Left renal pelvis (tissue), 4 donors: ENCODE data around the gene ADAM19. TPM values are rescaled to one million over a fixed set of nuclear protein-coding genes. Genes with fewer than 3 reads are reported as not detected.

Source experiments
- DNase-seq, 4 donors: peaks; one replicate each; pipeline ENCODE4 v3.0.0-alpha.2; 2013; ENCODE audit warnings: low read depth in 4 of 4, low spot score in 3 of 4
- polyA plus RNA-seq, 4 donors: library from polyadenylated mRNA; unstranded; fragments of 120-200 nt; gene quantifications; one replicate each; pipeline ENCODE4 v1.2.1, GENCODE V29; 2013; ENCODE audit not compliant: insufficient read length in 4 of 4

The ADAM19 gene
- polyA plus RNA-seq: 10 to 100 TPM in 1 of 4 donors, 1 to 10 TPM in 3; 8.7 to 21.3 (median 9.3) TPM

DNA sequence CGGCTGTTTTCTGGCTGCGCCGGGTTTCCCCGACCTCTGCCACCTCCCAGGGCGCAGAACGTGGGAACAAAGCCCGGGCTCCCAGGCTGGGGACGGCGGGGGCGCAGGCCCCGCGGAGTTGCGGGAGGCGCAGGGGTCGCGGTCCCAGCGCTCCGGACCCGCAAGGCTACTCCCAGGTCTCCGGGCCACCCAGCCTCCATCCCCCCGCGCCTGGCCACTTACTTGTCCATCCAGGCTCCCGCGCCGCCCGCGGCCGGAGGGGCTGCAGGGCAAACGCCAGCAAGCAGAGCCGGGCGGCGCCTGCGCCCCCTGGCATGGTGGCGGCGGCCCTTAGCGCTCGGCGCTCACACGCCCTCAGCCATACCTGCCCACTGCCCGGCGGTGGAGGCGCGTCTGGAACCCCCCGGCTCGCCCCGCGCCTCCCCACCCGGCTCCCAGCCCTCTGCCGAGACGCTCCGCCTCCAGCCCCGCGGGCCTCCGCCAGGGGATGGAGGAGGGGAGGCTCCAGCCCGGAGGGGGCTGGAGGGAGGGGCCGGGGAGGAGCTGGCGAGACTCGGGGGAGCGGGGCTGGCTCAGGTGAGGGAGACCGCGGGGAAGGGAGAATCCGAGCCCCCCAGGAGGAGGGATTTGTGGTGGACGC lies at the start of gene ADAM19:
Gene ADAM19, minus strand, starts transcription at position 395 of the 640 bp plus-strand sequence. Its CDS starts 79 bp downstream, at position 316.
- DNase-seq: peak in 3 of 4 donors; percentile 42 to 52 (median 43)

DNA sequence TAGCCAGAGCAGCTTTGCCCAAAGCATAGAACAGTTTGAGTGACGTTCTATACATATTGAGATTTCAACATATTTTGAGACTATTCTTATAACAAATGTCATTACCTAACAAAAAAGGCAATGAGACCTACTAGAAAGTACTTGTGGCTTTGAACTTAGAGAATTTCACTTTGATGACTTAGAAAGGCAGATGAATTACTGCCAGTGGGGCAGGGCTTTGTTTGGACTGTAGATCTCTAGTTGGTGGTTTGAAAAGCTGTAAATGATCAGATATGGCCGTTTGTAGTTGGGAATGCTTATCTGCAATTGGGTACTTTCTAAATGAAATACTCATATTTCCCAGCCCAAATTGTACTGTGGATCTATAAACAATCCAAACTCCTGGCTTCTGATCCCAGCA lies 48.6 kb upstream of the ADAM19 start:
- DNase-seq: no peak

GRCh38 chr5:157620776-157621175 lies 45.2 kb upstream of the ADAM19 start:
- DNase-seq: no peak

GRCh38 chr5:157618191-157618765 lies 42.7 kb upstream of the ADAM19 start:
- no peak for DNase-seq

DNA sequence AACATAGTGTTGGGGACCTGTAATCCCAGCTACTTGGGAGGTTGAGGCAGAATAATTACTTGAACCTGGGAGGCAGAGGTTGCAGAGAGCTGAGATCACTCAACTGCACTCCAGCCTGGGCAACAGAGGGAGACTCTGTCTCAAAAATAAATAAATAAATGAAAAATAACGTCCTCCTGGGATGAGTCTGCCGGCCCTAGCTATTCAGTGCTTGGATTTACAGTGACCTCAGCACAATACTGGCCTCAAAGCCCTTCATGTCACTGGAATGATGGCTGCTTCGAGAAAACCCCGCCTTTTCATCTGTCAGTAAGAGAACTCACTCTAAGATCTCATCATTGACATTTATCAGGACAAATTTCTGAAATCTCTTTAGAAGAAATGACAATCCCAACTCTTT lies 41.2 kb upstream of the ADAM19 start:
- DNase-seq: no peak

DNA sequence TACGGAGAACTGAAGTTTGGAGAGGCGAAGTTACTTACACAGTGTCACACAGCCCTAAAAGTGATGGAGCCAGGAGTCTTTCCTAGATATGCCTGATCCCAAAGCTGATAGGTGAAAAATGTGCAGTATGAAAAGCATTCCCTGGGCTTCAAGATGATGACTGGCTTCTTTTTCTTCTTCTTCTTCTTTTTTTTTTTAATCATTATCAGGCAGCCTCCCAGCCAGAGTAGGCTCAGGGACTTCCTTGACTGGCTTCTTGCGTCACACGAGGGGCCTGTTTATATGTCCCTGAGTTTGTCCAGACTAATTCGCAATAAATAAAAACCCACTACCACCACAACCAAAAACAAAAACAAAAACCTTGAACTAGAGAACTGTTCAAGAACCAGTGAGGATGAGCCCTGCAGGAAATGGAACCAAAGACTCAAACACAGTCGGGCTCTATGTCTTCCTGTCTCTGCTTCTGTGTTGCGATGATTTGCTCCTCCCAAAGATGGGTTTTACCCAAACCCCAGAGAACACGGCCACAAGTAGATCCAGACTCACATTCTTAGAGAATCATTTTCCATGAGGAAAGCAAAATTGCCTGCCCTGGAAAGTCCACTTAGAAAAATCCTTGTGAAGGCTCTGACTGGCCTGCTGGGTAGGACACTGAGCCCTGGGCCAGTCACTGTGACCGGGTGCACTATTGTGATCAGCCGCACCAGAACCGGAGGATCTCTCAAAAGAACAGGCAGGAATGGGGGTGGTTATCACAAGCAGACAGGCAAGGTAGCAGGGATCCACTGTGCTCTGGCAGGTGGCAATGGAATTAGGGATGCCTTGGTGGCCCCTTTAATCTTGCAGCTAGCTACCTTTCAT lies 38.0 kb upstream of the ADAM19 start:
- no peak for DNase-seq

- DNase-seq: no peak
These were observed 37.0 kb upstream of the ADAM19 start for GRCh38 chr5:157612581-157612980.

- DNase-seq: no peak
These were observed 36.2 kb upstream of the ADAM19 start for GRCh38 chr5:157611571-157612476.

DNA sequence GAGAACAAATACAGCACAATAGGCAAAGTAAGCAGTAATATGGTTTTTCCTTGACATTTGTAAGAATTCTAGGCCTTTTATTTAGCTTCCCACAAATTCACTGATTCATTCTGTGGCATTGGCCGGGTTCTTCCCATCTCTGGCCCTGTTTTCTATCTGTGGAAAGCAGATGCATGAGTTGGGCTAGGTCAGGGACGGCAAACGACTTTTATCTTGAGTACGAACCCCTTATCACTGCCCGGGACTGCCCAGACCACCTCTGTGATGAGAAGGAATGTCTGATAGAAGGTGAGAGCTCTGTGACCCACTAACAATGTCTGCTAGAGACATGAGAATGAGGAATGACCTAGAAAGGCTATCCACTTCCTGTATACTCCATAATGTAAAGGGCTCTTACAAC lies 35.4 kb upstream of the ADAM19 start:
- DNase-seq: no peak

GRCh38 chr5:157608972-157609565 lies 33.5 kb upstream of the ADAM19 start:
- no peak for DNase-seq

GRCh38 chr5:157607371-157608161 lies 32.0 kb upstream of the ADAM19 start:
- no peak for DNase-seq

GRCh38 chr5:157606046-157606445 lies 30.5 kb upstream of the ADAM19 start:
- no peak for DNase-seq

GRCh38 chr5:157603333-157604190 lies 28.0 kb upstream of the ADAM19 start:
- no peak for DNase-seq

DNA sequence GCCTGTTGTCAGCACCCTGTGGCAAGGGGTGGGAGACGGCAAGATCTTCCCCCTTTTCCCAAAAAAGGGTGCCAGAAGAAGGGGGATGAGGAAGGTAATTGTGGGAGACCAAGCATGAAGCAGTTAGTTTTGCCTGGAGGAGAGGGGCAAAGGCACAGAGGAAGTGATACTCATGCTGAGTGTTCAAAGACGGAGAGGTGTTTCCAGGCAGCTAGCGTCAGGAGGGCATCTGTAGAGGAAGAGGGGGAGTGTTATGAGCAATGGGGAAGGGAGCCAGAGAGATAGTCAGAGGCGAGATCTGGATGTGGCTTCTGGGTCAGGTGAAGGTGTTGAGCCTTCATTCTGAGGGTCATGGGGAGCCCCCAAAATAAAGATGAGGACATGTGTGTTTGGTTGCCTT lies 26.9 kb upstream of the ADAM19 start:
- no peak for DNase-seq

DNA sequence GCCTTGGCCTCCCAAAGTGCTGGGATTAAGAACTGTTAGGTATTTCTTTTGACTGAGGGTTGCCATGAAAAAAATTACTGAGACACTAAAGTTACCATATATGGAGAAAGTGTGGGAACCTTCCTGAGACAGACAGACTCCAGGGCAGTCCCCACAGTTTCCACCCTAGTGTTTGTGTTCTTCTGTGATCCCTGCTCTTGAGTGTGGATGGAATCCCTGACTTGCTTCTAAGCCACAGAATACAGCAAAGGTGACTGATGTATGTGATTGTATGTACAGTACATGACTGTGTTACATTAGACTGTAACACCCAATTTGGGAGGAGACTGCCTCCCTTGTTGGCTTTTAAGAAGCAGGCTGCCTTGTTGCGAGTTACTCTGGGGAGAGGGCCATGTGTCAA lies 24.7 kb upstream of the ADAM19 start:
- no peak for DNase-seq

GRCh38 chr5:157599565-157599964 lies 24.0 kb upstream of the ADAM19 start:
- DNase-seq: no peak

DNA sequence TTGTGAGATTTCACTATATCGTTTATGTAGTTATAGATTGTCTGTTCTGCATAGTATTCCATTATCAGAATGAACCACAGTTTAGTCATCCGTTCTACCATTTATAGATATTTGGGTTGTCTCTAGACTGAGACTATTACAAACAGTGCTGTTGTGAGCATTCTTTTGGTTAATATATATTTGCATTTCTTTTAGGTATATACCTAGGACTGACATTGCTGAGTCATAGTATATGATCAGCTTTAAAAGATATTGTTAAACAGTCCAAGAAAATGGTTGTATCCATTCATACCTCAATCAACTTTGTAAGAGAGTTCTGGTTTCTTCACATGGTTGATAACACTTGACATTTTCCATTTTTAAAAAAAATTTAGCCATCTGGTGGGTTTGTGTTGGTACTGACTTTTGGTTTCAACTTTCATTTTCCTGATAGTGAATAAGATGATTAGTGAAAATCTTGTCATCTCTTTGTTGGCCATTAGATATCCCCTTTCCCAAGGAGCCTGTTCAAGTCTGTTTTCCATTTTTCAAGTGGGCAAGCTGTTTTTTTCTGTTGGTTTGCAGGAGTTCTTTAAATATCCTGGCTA lies 22.9 kb upstream of the ADAM19 start:
- DNase-seq: no peak

DNA sequence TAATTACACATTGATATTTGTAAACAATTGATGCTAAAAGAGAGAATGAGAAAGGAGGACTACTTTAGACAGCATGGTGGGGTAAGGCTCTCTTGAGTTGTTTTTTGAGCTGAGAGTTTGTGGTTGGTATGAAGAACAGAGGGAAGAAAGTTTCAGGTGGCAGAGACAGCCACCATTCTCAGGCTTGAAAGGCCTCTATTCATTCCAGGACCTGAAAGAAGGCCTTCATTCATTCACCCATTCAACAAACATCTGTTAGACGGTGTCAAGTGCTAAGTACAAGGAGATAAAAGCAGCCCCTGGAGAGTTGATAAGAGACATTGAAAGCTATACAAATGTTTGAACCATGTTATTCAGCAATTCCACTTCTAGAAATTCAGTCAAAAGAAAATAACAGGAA lies 21.7 kb upstream of the ADAM19 start:
- no peak for DNase-seq
